GM23248 (cell line): ENCODE data around the gene NEK4. TPM values are rescaled to one million over a fixed set of nuclear protein-coding genes. Genes with fewer than 3 reads are reported as not detected.

ENCODE experiments used
- DNase-seq: peaks from one replicate; pipeline ENCODE4 v3.0.0-alpha.2; 2015
- H2AFZ ChIP-seq: fragments of 200-600 bp; sonication (generic); 2 replicates; pipeline ENCODE4 v1.6.1; 2016; ENCODE audit warnings: antibody characterized with exemption
- H3F3A ChIP-seq: fragments of 200-600 bp; sonication (generic); 2 replicates; pipeline ENCODE4 v1.6.1; 2016; ENCODE audit warnings: mild to moderate bottlenecking, antibody characterized with exemption, mixed run types; ENCODE audit not compliant: insufficient read depth
- H3K27ac ChIP-seq: fragments of 200-600 bp; sonication (generic); 2 replicates; pipeline ENCODE4 v1.5.1; 2016; ENCODE audit warnings: mild to moderate bottlenecking
- H3K27me3 ChIP-seq: fragments of 200-600 bp; sonication (generic); replicated peaks from 2 replicates; pipeline ENCODE4 v1.6.1; 2016; ENCODE audit warnings: mild to moderate bottlenecking; ENCODE audit not compliant: insufficient read depth
- H3K36me3 ChIP-seq: fragments of 200-600 bp; sonication (generic); 2 replicates; pipeline ENCODE4 v1.6.1; 2016; ENCODE audit warnings: low read depth, mild to moderate bottlenecking
- H3K4me1 ChIP-seq: fragments of 200-600 bp; sonication (generic); 2 replicates; pipeline ENCODE4 v1.6.1; 2016; ENCODE audit warnings: mild to moderate bottlenecking; ENCODE audit not compliant: insufficient read depth
- H3K4me2 ChIP-seq: fragments of 200-600 bp; sonication (generic); one replicate; pipeline ENCODE4 v1.6.1; 2016; ENCODE audit warnings: mild to moderate bottlenecking; ENCODE audit not compliant: unreplicated experiment
- H3K4me3 ChIP-seq: fragments of 200-600 bp; sonication (generic); 2 replicates; pipeline ENCODE4 v1.5.1; 2016; ENCODE audit warnings: mild to moderate bottlenecking
- H3K79me2 ChIP-seq: fragments of 200-600 bp; sonication (generic); 2 replicates; pipeline ENCODE4 v1.6.1; 2016; ENCODE audit warnings: mild to moderate bottlenecking; ENCODE audit not compliant: insufficient read depth
- H3K9ac ChIP-seq: fragments of 200-600 bp; sonication (generic); 2 replicates; pipeline ENCODE4 v1.6.1; 2016; ENCODE audit warnings: mild to moderate bottlenecking
- H3K9me2 ChIP-seq: fragments of 200-600 bp; sonication (generic); 2 replicates; pipeline ENCODE4 v1.6.1; 2016; ENCODE audit warnings: mixed run types, mild to moderate bottlenecking, moderate library complexity; ENCODE audit not compliant: insufficient read depth
- H3K9me3 ChIP-seq: fragments of 200-600 bp; sonication (generic); one replicate; pipeline ENCODE4 v1.6.1; 2017; ENCODE audit warnings: low read depth
- H4K20me1 ChIP-seq: fragments of 200-600 bp; sonication (generic); 2 replicates; pipeline ENCODE4 v1.6.0; 2016; ENCODE audit not compliant: insufficient read depth
- EZH2 ChIP-seq: fragments of 200-600 bp; sonication (generic); IDR thresholded peaks from 2 replicates; pipeline ENCODE4 v1.6.1; 2018; ENCODE audit warnings: antibody characterized with exemption, mild to moderate bottlenecking; ENCODE audit not compliant: insufficient read depth, poor library complexity, severe bottlenecking
- EZH2phosphoT487 ChIP-seq: fragments of 200-600 bp; sonication (generic); IDR thresholded peaks from 2 replicates; pipeline ENCODE4 v1.6.1; 2018; ENCODE audit warnings: antibody characterized with exemption, moderate library complexity, mild to moderate bottlenecking, low read depth; ENCODE audit not compliant: insufficient read depth
- WGBS, 2 experiments: methylation state at CpG; one replicate each; pipeline ENCODE4 v1.1.6; 2015 to 2017; ENCODE audit warnings: low lambda C conversion rate in 2 of 2, low coverage in 1 of 2; ENCODE audit errors: missing lambda C conversion rate in 2 of 2; 5-methylcytosine and 5-hydroxymethylcytosine counted together
- in situ Hi-C: fragments of 300-500 bp; cut with MboI; formaldehyde crosslinking; loops from 2 replicates; pipeline ENCODE4 v1.15.0; 2020
- polyA plus RNA-seq: library from polyadenylated mRNA; unstranded; fragments of >200 nt; fragmentation: Nextera tagmentation; extraction: Ambion mirVana; gene quantifications from 2 replicates; pipeline ENCODE4 v1.2.1, GENCODE V29; 2016
- total RNA-seq: library from RNA; depleted of rRNA; stranded (reverse); fragments of >200 nt; shearing (Covaris generic); gene quantifications from 2 replicates; pipeline ENCODE4 v1.2.3, GENCODE V29; 2014

Gene NEK4
- total and polyA plus RNA-seq, 2 experiments from 2014 or later: 8.4 to 15.8 TPM

DNA sequence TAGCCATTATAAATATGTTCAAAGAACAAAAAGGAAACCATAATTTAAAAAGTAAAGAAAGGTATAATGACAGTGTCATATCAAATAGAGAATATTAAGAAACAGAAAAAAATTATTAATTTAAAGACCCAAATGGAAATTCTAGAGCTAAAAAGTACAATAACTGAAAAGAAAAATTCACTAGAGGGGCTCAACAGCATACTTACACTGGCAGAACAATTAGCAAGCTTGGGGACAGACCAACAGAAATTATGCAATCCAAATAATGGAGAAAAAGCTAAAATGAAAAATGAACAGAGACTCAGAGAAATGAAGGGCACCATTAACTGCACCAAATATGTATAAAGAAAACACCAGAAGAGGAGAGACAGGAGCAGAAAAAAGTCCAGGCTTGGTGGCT, 51.1 kb downstream of the NEK4 start:
- Histone ChIP-seq H3F3A (no peaks in the 10 kb centered on the region), H3K79me2 (no peaks in the 10 kb centered on the region), H3K9me2 (no peaks in the 10 kb centered on the region), H3K9ac (no peak overlapping the region), H3K4me2 (no peak overlapping the region), H2AFZ (no peak overlapping the region), H3K27me3 (no peaks in the 10 kb centered on the region), H3K36me3 (no peaks in the 10 kb centered on the region), H3K27ac (no peak overlapping the region), H4K20me1 (no peaks in the 10 kb centered on the region), H3K9me3 (no peaks in the 10 kb centered on the region), H3K4me1 (no peaks in the 10 kb centered on the region), H3K4me3 (no peak overlapping the region)
- in situ Hi-C loops: no loop called here
- no peak for DNase-seq
- TF ChIP-seq EZH2 (no peak), EZH2phosphoT487 (no peak)

DNA sequence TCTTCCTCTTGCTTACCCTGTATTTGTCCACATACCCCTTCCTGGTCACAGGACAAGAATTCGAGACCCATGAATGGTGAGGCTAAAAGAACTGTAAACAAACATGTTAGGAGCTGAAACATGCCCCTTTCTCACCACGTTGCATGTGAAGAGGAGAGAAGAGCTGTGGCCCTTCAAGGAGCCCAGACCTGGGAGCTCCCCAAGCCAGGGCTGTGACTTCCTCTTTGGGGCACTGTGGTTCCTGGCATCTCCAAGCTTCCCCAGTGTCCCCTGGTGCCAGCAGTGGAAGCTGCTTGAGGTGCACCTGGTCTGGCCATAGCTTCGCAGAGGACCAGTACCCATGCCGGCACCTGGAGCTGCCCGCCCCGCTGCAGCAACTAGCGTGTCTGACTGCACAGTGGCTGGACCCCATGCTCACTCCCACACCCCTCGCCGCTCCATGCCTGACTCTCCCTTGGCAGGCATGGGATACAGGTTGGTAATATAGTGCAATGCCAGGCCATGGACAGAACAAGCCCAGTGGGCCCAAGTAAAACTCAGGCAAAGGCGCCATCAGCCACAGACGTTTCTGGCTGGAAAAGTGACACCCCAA, 54.9 kb downstream of the NEK4 start:
- Histone ChIP-seq H3K4me3 (no peak overlapping the region), H3K9ac (no peak overlapping the region), H3K4me1 (no peaks in the 10 kb centered on the region), H3K79me2 (no peaks in the 10 kb centered on the region), H3K4me2 (no peak overlapping the region), H3K27ac (no peak overlapping the region), H3K9me2 (no peaks in the 10 kb centered on the region), H3F3A (peaks cover 5% of the 10 kb centered on the region; the same call in 1 of the 2 replicates), H3K36me3 (0 out of 2 replicates have a peak, but pooled peaks cover 9% of the 10 kb centered on the region), H2AFZ (no peak overlapping the region), H3K9me3 (no peaks in the 10 kb centered on the region), H3K27me3 (no peaks in the 10 kb centered on the region), H4K20me1 (no peaks in the 10 kb centered on the region)
- in situ Hi-C loops: no loop called here
- no peak for TF ChIP-seq EZH2phosphoT487
- TF ChIP-seq EZH2: no peak
- DNase-seq: no peak
- WGBS, 2 experiments: 82 to 88% methylated on average over 11 of the region's 11 CpGs

DNA sequence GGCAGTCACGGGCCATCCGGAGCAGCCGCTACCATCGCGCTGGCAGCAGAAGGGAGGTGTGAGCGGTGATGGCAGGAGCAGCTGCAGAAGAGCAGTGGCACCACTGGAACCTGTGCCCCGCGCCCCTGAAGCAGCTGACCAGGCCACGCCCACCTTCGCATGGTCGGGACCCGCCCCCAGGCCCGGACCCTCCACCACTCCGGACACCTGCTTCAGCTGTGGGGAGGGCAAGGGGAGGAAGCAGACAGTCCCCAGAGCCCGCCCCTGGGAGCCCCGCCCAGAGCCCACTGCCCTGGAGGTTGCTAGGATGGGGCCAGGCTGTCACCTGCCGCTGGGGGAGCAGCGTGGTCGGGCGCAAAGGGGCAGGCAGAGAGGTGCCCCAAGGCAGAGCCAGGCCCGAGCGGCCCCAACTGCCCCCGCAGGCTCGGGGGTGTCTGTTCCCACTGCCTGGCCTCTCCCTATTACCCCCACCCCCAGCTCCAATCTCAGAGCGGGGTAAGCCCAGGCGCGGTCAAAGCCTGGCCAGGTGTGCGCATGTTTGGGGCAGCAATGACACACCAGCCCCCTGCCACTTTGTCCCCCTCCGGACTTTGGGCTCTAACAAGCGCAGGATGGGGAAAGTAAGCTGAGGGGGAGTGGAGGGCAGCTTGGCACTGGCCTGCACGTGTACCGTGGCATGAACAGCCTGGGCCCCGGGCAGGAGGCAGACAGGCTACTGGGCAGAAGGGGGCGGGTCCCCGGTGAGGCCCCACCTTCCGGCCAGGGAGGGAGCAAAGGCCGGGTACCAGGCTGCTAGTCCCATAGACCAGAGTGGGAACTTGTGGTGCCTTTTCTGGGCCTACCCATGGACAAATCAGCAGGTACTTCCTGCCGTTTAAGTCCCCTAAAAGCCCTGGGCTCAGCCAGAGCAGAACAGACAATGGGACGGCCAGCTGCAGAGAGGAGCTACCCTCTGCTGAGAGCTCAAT, 56.1 kb downstream of the NEK4 start:
- Histone ChIP-seq H3K36me3 (0 out of 2 replicates have a peak, but pooled peaks cover 9% of the 10 kb centered on the region), H4K20me1 (no peaks in the 10 kb centered on the region), H2AFZ (no peak overlapping the region), H3K9me2 (no peaks in the 10 kb centered on the region), H3K4me2 (no peak overlapping the region), H3K9ac (no peak overlapping the region), H3K4me3 (no peak overlapping the region), H3K4me1 (no peaks in the 10 kb centered on the region), H3K27ac (no peak overlapping the region), H3K27me3 (no peaks in the 10 kb centered on the region), H3K9me3 (no peaks in the 10 kb centered on the region), H3F3A (peaks cover 15% of the 10 kb centered on the region), H3K79me2 (no peaks in the 10 kb centered on the region)
- WGBS, 2 experiments: 55 to 60% methylated on average over 27 to 32 of the region's 39 CpGs
- in situ Hi-C loops: no loop called here
- no peak for DNase-seq
- TF ChIP-seq EZH2 (no peak), EZH2phosphoT487 (no peak)

DNA sequence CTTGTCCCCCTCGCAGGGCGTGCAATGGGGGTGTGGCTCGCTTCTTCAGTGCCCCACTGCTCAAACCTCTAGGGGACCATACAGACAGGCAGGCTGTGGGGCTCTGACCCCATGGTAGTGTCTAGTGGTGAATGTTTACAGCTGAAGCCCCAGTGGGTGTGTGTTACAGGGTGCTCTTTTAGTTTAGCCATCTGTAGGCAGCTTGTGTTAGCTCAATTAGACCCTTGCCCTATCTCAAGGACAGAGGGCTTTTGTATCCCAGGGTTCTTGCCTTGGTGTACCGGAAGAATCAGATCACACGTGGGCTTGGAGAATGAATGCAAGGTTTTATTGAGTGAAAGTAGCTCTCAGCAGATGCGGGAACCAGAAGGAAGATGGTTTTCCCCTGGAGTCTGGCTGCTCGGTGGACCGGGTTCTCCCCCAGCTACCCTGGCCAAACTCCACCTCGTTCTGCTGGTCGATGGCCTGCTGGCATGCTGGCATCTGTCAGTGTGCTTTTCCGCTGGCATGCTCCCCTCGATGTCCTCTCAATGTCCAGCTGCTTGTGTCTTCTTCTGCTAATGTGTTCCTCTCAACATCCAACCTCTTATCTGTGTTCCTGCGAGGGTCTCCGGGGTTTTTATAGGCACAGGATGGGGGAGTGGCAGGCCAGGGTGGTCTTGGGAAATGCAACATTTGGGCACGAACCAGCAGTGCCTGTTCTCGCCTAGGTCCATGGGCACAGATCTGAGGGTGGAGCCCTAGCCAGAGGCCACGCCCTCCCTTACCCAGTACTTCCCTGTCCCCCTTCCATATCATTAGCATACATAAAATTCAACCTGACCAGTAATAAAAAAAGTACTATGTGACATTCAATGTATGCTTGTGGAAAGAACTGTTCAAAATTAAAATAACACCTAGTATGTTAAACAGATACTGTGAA, 58.2 kb downstream of the NEK4 start:
- H3K27me3 ChIP-seq: no peaks in the 10 kb centered on the region
- H3K9me2 ChIP-seq: no peaks in the 10 kb centered on the region
- H3K27ac ChIP-seq: no peak overlapping the region
- peaks cover 7% of the 10 kb centered on the region for H3K4me1 ChIP-seq
- TF ChIP-seq EZH2: no peak
- TF ChIP-seq EZH2phosphoT487: no peak
- H3F3A ChIP-seq: peaks cover 24% of the 10 kb centered on the region
- H3K4me3 ChIP-seq: no peak overlapping the region
- no peak for DNase-seq
- no peaks in the 10 kb centered on the region for H3K9me3 ChIP-seq
- H3K9ac ChIP-seq: no peak overlapping the region
- peaks cover 16% of the 10 kb centered on the region for H3K79me2 ChIP-seq
- in situ Hi-C loops: no loop called here
- no peak overlapping the region for H2AFZ ChIP-seq
- WGBS, 2 experiments: 97% methylated on average over 17 of the region's 17 CpGs
- peaks cover 21% of the 10 kb centered on the region for H3K36me3 ChIP-seq
- H3K4me2 ChIP-seq: no peak overlapping the region
- no peaks in the 10 kb centered on the region for H4K20me1 ChIP-seq
